ENCODE results near the gene ENG.

DNA sequence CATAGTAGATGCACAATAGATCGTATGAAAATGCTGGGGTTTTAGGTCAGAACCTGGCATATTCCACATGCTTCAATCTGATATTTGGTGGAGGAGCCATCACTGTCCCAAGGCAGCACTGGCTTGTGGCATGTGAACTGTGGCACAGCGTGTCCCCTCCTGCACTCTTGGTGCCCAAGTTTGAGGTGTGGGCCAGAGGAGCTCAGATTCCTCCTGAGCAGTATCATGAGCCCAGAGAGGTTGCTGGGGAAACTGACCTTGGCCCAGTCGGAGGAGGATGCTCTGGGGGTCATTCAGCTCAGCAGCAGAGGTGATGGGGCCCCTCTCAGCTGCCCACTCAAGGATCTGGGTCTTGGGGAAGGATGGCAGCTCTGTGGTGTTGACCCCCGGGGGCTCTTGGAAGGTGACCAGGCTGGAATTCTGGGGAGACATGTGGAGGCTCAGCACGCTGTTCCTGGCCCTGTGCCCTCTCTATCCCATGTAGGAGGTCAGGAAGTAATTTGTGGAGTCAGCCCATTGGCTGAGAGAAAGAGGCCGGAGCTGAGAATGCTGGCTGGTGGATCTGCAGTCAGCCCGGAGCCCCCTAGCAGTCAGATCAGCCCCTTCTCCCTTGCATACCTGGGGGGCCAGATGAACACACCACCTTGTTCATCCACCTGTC, 28.1 kb downstream of the ENG start:
- TF ChIP-seq, protein P1, sequence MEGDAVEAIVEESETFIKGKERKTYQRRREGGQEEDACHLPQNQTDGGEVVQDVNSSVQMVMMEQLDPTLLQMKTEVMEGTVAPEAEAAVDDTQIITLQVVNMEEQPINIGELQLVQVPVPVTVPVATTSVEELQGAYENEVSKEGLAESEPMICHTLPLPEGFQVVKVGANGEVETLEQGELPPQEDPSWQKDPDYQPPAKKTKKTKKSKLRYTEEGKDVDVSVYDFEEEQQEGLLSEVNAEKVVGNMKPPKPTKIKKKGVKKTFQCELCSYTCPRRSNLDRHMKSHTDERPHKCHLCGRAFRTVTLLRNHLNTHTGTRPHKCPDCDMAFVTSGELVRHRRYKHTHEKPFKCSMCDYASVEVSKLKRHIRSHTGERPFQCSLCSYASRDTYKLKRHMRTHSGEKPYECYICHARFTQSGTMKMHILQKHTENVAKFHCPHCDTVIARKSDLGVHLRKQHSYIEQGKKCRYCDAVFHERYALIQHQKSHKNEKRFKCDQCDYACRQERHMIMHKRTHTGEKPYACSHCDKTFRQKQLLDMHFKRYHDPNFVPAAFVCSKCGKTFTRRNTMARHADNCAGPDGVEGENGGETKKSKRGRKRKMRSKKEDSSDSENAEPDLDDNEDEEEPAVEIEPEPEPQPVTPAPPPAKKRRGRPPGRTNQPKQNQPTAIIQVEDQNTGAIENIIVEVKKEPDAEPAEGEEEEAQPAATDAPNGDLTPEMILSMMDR (IDR thresholded peaks at IDR 0.05) = no peak
- no peak for TF ChIP-seq POLR2A (IDR thresholded peaks at IDR 0.05)
